ENCODE measurements around the gene PRKCZ.

The PRKCZ gene

DNA sequence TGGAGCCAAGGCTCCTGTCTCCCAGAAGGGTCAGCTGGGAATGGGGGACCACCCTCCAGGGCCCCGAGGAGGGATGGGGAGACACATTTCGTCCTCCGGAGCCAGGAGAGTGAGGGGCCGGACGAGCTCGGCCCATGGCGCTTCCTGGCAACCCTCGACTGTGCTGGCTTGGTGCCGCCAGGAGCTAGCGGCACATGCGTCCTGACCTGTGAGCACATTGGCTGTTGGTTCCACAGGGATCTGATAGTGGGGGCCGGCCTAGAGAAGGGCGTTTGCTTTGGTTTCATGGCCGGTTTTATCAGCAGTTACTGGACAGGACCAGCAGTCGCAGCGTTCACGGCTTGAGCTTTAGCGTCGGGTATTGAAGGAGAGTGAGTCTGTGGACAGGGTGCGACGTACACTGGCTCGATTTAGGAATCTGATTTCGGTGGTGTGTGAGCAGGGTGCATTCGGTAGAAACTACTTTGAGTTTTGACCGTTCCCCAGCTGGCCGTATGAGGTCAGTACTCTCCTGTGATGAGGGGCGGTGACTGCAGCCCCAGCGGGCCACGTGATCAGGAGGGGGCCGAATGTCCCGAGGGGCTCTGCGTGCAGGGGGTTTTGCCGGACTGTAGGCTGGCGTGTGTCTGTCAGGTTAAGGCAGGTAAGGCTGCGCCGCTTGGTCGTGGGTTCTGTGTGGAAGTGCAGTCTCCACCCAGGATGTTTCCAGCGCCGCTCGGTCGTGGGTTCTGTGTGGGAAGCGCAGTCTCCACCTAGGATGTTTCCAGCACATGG, 125.7 kb downstream of the PRKCZ start:
- TF ChIP-seq ZNF274 (IDR thresholded peaks at IDR 0.05; ENCODE audit: low read depth, low read length) = no peak
- H3K4me3 ChIP-seq (ENCODE audit: low read length) = no peak overlapping the region

DNA sequence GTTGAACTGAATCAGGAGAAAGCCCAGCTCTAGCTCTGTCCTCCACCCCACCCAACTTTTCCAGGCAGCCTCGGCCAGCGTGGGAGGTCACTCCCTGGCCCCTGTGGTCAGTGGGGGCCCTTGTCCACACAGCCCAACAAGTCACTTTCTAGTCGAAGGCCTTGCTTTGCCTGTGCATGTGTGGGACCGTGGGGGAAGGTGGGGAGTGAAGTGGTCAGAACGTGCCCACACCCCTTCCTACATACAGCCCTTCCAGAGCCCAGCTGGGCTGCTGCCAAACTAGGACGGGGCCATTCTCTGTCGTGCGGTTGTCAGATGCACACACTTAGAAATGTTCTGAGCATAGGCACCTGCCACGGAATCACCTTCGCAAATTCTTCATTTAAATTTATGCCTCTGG, 126.4 kb downstream of the PRKCZ start:
- H3K4me3 ChIP-seq (ENCODE audit: low read length) = no peak overlapping the region
- TF ChIP-seq ZNF274 (IDR thresholded peaks at IDR 0.05; ENCODE audit: low read depth, low read length) = no peak

DNA sequence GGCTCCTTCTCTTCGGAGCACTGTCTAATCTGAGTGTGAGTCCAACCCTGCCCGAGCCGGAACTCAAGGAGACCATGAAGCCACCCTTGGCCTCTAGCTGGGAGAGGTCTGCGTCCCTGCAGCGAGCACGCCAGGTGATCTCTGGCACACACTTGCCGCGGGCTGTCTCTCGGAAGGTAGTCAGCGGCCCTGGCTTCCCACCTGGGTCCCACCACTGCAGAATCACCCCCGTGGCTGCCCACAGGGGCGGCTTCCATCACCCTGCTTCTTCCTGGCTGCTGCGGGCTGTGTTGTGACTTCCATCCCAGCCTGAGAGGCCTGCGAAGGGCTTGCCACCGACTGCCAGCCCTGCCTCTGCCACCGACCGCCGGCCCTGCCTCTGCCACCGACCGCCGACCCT, 127.3 kb downstream of the PRKCZ start:
- no peak overlapping the region for H3K4me3 ChIP-seq (ENCODE audit: low read length)
- no peak for TF ChIP-seq ZNF274 (IDR thresholded peaks at IDR 0.05; ENCODE audit: low read depth, low read length)

DNA sequence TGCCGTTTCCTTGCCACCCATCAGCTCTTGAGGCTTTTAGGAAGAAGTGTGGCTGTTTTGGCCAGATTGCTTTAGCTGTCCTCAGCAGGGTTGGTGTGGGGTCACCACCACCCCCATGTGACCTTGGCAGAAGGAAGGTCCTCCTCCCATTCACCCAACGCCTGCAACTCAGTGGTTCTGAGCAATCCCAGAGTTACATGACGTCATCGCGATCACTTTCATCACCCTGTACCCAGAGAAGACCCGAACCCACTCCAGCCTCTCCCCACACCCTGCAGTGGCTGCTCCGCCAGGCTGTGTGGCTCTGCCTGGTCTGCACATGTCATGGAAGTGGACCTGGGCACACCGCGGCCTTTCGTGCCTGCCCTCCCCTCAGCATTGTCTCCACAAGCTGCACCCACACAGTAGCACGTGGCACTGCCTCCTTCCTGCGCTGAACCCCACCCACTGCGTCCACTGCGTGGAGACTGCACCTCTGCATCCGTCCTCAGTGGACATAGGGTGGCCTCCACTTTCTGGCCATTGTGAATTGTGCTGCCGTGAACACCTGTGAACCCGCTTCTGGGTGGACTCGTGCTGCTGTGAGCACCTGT, 127.8 kb downstream of the PRKCZ start:
- no peak overlapping the region for H3K4me3 ChIP-seq (ENCODE audit: low read length)
- TF ChIP-seq ZNF274 (IDR thresholded peaks at IDR 0.05; ENCODE audit: low read depth, low read length) = no peak

DNA sequence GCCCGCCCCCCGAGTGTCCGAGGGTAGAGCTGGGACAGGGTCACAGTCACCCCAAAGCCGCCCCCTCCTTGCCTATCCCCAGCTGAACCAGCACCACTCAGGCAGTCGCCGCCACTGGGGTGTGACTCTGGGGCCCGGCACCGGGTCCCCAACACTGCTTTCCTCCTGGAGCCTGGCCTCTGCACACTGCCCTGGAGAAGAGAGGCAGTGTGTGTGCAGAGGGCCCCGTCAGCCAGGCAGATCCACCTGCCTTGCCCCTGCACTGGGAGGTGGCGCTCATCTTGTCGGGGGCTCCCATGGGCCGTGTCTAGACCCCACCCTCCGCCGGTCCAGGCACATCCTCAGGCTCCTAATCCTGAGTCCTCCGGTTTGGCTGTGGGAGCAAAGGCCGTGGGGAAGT, 128.7 kb downstream of the PRKCZ start:
- H3K4me3 ChIP-seq (ENCODE audit: low read length) = no peak overlapping the region
- TF ChIP-seq ZNF274 (IDR thresholded peaks at IDR 0.05; ENCODE audit: low read depth, low read length) = no peak

DNA sequence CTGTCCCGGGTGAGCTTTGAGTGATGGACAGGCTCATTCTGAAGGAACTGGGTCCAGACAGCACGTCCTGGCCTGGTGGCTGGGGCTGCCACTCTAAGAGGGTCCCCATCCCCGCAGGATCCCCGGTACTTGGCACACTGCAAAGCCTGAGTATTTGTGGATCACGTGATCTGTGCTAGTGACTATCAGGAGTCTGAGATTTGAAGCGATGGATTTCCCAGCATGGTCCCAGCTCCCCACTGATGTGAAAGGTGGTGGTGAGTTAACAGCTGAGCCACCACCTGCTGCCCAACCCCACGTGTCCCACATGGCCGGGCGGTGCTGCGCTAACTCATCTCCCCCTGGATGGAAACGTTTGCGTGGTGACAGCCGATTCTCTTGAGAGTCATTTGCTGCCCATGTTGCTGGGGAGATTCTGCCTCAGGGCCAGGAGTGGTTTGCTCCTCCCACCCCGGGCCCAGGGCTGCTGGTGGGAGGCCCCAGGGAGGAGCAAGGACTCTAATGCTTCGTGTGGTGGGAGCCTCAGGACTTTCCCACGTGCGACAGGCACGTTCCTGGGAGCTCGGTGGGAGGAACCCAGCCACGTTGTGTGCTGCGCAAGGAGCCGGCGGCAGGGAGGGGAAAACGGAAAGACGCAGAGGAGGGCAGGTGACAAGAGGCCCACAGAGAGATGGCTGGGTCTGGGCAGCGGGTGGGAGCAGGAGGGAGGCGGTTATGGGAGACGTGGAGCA, 129.2 kb downstream of the PRKCZ start:
- H3K4me3 ChIP-seq (ENCODE audit: low read length) = no peak overlapping the region
- TF ChIP-seq ZNF274 (IDR thresholded peaks at IDR 0.05; ENCODE audit: low read depth, low read length) = no peak

DNA sequence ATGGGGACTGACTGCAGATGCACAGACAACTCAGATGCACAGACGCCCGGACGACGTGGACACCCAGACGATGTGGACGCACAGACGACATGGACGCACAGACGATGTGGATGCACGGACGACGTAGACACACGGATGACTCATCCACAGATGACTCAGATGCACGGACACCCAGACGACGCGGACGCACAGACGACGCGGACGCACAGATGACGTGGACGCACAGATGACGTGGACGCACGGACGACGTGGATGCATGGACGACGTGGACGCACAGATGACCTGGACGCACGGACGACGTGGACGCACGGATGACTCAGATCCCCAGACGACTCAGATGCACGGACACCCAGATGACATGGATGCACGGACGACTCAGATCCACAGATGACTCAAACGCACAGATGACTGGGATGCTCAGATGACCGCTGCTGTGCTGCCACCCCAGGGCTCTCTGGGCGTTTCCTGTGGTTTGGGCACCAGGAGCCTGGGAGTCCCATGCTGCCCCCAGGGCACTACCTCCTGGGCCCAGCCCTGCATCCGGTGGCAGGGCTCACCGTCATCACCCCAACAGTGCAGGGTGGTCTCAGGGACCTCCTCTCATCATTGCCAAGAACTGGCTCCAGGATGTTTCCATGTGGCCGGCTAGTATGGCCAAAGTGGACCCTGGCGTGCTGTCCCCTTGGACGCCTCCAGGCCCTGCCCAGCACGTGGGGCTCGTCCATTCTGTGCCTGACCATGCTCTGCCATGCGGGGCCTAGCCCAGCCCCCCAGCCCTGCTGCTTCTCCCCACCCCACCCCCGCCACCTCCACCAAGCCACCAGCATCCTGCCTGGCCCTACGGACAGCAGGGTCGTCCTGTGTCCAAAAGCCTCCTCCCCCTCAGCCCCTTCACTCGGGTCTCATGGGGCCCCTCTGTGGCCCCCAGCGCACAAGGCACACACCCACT, 130.4 kb downstream of the PRKCZ start:
- TF ChIP-seq ZNF274 (IDR thresholded peaks at IDR 0.05; ENCODE audit: low read depth, low read length) = no peak
- no peak overlapping the region for H3K4me3 ChIP-seq (ENCODE audit: low read length)

DNA sequence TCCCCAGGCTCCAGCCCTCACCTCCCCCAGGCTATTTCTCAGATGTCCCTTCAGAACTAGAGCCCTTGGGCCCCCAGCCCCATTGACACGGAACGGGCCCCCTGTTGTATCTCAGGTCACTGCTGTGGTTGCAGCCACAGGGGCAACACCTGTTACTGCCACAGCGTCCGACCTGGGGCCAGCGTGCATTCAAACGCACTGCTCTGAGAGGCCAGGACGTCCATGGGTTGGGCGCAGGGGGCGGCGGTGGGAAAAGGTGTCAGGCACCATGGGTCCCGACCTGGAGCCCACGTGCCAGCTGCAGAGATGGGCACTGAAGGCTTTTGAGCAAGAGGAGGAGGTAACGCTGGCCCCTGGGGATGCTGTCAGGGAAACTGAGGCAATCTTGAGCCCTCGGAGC, 131.1 kb downstream of the PRKCZ start:
- H3K4me3 ChIP-seq (ENCODE audit: low read length) = no peak overlapping the region
- TF ChIP-seq ZNF274 (IDR thresholded peaks at IDR 0.05; ENCODE audit: low read depth, low read length) = no peak

DNA sequence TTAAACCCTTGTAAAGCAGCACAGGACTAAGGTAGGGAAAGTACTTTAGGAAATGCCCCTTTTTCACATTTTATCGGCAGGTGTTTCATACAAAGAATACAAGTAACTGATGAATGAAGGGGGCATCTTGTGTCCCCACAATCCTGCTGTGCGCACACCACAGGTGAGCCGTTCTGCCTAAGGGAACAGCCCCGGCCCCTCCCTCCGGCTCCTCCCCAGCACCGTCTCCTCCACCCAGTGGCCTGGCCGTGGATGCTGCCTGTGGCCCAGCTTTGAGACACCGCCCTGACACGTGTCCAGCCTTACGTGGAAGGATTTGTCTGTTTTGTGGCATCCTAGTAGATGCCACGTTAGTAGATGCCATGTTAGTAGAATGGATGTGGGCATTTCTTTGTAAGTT, 131.5 kb downstream of the PRKCZ start:
- TF ChIP-seq ZNF274 (IDR thresholded peaks at IDR 0.05; ENCODE audit: low read depth, low read length) = no peak
- H3K4me3 ChIP-seq (ENCODE audit: low read length) = no peak overlapping the region

DNA sequence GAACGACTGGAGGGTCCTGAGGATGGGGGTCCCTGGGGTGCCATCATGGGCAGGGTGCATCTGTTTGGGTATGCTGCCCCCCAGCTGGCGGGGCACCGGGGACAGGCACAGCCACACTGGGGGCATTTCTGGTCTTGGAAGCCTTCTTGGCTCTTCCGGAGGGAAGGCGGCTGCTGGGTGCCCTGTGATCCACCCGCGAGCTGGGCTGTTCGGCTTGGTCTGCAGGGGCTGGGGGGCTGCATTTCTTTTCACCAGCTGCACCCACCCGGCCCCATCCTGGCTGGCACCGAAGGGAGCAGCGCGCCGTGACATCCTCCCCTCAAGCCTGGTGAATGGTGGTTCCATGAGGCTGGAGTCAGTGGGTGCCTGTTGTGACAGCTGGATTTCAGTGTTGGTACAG, 132.2 kb downstream of the PRKCZ start:
- TF ChIP-seq ZNF274 (IDR thresholded peaks at IDR 0.05; ENCODE audit: low read depth, low read length) = no peak

DNA sequence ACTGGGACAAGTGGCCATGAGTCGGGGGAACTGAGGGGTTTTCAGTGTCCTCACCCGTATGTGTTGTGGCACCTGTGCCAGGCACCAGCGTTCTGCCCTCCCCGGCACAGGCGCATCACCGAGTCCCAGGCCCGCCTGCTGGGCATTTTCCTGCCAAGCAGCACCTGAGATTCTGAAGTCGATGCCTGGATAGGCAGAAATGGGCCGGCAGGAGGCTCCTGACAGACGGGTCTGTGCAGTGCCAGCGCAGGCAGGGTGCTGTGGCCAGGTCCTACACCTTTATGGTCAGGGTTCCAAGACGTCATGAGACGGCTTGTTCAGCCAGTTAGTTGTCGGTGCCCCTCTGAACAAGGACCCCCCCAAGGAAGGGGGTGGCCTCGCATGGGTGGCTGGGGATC, 133.7 kb downstream of the PRKCZ start:
- no peak for TF ChIP-seq ZNF274 (IDR thresholded peaks at IDR 0.05; ENCODE audit: low read depth, low read length)
- H3K4me3 ChIP-seq (ENCODE audit: low read length) = no peak overlapping the region

More for the DNA sequence above, 132.2 kb downstream of the PRKCZ start:
- H3K4me3 ChIP-seq (ENCODE audit: low read length) = no peak overlapping the region

DNA sequence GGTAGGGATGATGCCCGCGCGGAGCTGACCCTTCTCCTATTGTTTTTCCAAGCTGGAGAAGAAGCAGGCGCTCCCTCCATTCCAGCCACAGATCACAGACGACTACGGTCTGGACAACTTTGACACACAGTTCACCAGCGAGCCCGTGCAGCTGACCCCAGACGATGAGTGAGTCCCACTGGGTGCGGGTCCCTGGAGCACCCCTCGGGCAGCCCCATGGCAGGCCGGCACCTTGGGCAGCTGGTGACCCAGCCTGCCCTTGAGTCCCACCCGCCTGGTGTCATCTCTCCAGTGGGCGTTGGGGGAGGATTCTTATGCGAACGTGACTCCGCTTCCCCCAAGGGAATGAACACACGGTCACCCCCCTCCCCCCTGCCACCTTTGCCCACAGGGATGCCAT, 134.3 kb downstream of the PRKCZ start:
- no peak overlapping the region for H3K4me3 ChIP-seq (ENCODE audit: low read length)
- TF ChIP-seq ZNF274 (IDR thresholded peaks at IDR 0.05; ENCODE audit: low read depth, low read length) = no peak

DNA sequence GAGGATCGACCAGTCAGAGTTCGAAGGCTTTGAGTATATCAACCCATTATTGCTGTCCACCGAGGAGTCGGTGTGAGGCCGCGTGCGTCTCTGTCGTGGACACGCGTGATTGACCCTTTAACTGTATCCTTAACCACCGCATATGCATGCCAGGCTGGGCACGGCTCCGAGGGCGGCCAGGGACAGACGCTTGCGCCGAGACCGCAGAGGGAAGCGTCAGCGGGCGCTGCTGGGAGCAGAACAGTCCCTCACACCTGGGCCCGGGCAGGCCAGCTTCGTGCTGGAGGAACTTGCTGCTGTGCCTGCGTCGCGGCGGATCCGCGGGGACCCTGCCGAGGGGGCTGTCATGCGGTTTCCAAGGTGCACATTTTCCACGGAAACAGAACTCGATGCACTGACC, 134.7 kb downstream of the PRKCZ start:
- TF ChIP-seq ZNF274 (IDR thresholded peaks at IDR 0.05; ENCODE audit: low read depth, low read length) = no peak
- H3K4me3 ChIP-seq (ENCODE audit: low read length) = no peak overlapping the region

Data from GM08714 (cell line).